ENCODE data around the gene ZG16.

ZG16 gene

DNA sequence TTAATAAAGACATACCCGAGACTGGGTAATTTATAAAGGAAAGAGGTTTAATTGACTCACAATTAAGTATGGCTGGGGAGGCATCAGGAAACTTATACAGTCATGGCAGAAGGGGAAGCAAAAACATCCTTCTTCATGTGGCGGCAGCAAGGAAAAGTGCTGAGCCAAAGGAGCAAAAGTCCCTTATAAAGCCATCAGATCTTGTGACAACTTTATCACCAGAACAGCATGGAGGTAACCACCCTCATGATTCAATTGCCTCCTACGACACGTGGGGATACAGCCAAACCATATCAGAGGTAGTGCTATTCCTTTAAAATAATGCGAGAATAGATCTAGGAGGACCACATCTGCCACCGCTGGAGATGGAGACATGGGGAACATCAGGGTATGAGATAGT is 41.3 kb upstream of the ZG16 start:
- TF ChIP-seq TAF1 (IDR thresholded peaks at IDR 0.05; ENCODE audit: low read depth), result no peak
- TF ChIP-seq EP300 (IDR thresholded peaks at IDR 0.05; ENCODE audit: borderline replicate concordance), result no peak
- TF ChIP-seq FOXM1 (IDR thresholded peaks at IDR 0.05; ENCODE audit: borderline replicate concordance, low read depth), result no peak

DNA sequence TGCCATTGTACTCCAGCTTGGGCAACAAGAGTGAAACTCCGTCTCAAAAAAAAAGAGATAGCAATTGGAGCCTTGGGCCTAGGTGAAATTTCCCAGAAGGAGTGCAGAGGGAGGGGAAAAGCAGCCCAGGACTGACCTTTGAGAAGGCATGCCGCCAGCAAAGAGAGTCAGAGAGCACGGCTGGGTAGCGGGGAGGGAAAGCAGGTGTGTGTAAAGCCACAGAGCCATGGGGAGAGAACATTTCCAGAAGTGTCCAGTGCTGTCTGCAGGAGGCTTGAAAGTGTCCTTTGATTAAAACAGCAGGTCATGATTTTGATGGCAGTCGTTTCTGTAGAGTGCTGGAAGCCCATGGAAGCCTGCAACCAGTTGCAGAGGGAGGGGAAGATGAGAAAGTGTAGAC is 40.3 kb upstream of the ZG16 start:
- TF ChIP-seq RAD21 (IDR thresholded peaks at IDR 0.05; ENCODE audit: low read depth) (no peak), NFIC (IDR thresholded peaks at IDR 0.05) (no peak), ZBTB7A (IDR thresholded peaks at IDR 0.05; ENCODE audit: low read depth) (no peak), TCF12 (IDR thresholded peaks at IDR 0.05; ENCODE audit: low read depth) (no peak), CEBPB (IDR thresholded peaks at IDR 0.05) (no peak), EP300 (IDR thresholded peaks at IDR 0.05; ENCODE audit: borderline replicate concordance) (no peak), CREB1 (IDR thresholded peaks at IDR 0.05; ENCODE audit: low read depth) (no peak), YY1 (IDR thresholded peaks at IDR 0.05; ENCODE audit: low read depth) (no peak), EGR1 (IDR thresholded peaks at IDR 0.05) (no peak), TEAD4 (IDR thresholded peaks at IDR 0.05) (no peak)
- TF ChIP-seq, protein P1, sequence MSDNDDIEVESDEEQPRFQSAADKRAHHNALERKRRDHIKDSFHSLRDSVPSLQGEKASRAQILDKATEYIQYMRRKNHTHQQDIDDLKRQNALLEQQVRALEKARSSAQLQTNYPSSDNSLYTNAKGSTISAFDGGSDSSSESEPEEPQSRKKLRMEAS (IDR thresholded peaks at IDR 0.05), result no peak
- TF ChIP-seq, protein P2, sequence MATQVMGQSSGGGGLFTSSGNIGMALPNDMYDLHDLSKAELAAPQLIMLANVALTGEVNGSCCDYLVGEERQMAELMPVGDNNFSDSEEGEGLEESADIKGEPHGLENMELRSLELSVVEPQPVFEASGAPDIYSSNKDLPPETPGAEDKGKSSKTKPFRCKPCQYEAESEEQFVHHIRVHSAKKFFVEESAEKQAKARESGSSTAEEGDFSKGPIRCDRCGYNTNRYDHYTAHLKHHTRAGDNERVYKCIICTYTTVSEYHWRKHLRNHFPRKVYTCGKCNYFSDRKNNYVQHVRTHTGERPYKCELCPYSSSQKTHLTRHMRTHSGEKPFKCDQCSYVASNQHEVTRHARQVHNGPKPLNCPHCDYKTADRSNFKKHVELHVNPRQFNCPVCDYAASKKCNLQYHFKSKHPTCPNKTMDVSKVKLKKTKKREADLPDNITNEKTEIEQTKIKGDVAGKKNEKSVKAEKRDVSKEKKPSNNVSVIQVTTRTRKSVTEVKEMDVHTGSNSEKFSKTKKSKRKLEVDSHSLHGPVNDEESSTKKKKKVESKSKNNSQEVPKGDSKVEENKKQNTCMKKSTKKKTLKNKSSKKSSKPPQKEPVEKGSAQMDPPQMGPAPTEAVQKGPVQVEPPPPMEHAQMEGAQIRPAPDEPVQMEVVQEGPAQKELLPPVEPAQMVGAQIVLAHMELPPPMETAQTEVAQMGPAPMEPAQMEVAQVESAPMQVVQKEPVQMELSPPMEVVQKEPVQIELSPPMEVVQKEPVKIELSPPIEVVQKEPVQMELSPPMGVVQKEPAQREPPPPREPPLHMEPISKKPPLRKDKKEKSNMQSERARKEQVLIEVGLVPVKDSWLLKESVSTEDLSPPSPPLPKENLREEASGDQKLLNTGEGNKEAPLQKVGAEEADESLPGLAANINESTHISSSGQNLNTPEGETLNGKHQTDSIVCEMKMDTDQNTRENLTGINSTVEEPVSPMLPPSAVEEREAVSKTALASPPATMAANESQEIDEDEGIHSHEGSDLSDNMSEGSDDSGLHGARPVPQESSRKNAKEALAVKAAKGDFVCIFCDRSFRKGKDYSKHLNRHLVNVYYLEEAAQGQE (IDR thresholded peaks at IDR 0.05; ENCODE audit: low read depth), result no peak
- TF ChIP-seq, protein P3, sequence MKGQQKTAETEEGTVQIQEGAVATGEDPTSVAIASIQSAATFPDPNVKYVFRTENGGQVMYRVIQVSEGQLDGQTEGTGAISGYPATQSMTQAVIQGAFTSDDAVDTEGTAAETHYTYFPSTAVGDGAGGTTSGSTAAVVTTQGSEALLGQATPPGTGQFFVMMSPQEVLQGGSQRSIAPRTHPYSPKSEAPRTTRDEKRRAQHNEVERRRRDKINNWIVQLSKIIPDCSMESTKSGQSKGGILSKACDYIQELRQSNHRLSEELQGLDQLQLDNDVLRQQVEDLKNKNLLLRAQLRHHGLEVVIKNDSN (IDR thresholded peaks at IDR 0.05), result no peak

DNA sequence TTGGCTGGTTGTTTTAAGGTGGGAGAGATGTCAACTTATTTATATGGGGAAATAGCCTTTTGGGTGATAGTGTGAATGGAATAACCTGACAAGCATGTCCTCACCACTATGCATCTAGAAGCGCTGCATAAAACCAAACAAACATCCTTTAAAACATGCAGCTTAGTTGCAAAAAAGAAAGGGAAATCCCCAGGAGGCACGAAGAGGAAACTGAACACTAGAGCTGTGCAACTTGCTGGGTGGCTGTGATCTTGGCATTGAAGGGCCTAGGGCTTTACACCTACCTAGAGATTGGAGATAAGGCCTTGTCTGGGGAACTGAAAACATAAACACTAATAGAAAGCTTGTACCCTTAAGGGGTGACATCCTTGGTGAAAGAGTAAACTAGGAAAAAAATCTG is 39.5 kb upstream of the ZG16 start:
- TF ChIP-seq TEAD4 (IDR thresholded peaks at IDR 0.05) (no peak), TCF12 (IDR thresholded peaks at IDR 0.05; ENCODE audit: low read depth) (no peak), EGR1 (IDR thresholded peaks at IDR 0.05) (no peak), ZBTB7A (IDR thresholded peaks at IDR 0.05; ENCODE audit: low read depth) (no peak), CEBPB (IDR thresholded peaks at IDR 0.05) (no peak), FOXM1 (IDR thresholded peaks at IDR 0.05; ENCODE audit: borderline replicate concordance, low read depth) (no peak), EP300 (IDR thresholded peaks at IDR 0.05; ENCODE audit: borderline replicate concordance) (no peak), YY1 (IDR thresholded peaks at IDR 0.05; ENCODE audit: low read depth) (no peak), TAF1 (IDR thresholded peaks at IDR 0.05; ENCODE audit: low read depth) (no peak), NFIC (IDR thresholded peaks at IDR 0.05) (no peak), CREB1 (IDR thresholded peaks at IDR 0.05; ENCODE audit: low read depth) (no peak), RAD21 (IDR thresholded peaks at IDR 0.05; ENCODE audit: low read depth) (no peak)
- TF ChIP-seq, protein P2 (IDR thresholded peaks at IDR 0.05; ENCODE audit: low read depth), result no peak
- TF ChIP-seq, protein P3 (IDR thresholded peaks at IDR 0.05), result no peak
- TF ChIP-seq, protein P1 (IDR thresholded peaks at IDR 0.05), result no peak

DNA sequence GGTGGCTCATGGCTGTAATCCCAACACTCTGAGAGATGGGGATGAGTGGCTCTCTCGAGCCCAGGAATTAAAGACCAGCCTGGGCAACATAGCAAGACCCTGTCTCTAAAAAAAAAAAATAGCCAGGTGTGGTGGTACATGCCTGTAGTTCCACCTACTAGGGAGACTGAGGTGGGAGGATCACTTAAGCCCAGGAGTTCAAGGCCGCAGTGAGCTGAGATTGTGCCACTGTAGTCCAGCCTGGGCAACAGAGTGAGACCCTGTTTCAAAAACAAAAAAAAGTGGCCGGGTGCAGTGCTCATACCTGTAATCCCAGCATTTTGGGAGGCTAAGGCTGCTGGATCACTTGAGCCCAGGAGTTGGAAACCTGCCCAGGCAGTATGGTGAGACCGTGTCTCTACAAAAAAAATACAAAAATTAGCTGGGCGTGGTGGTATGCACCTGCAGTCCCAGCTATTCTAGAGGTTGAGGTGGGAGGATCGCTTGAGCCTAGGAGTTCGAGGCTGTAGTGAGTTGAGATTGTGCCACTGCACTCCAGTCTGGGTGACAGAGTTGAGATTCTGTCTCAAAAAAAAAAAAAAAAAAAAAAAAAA is 35.3 kb upstream of the ZG16 start:
- TF ChIP-seq TAF1 (IDR thresholded peaks at IDR 0.05; ENCODE audit: low read depth) (no peak), CREB1 (IDR thresholded peaks at IDR 0.05; ENCODE audit: low read depth) (no peak), NFIC (IDR thresholded peaks at IDR 0.05) (no peak), TEAD4 (IDR thresholded peaks at IDR 0.05) (no peak), EGR1 (IDR thresholded peaks at IDR 0.05) (no peak), TCF12 (IDR thresholded peaks at IDR 0.05; ENCODE audit: low read depth) (no peak), CEBPB (IDR thresholded peaks at IDR 0.05) (no peak), EP300 (IDR thresholded peaks at IDR 0.05; ENCODE audit: borderline replicate concordance) (no peak), RAD21 (IDR thresholded peaks at IDR 0.05; ENCODE audit: low read depth) (no peak), FOXM1 (IDR thresholded peaks at IDR 0.05; ENCODE audit: borderline replicate concordance, low read depth) (no peak), ZBTB7A (IDR thresholded peaks at IDR 0.05; ENCODE audit: low read depth) (no peak), YY1 (IDR thresholded peaks at IDR 0.05; ENCODE audit: low read depth) (no peak)
- TF ChIP-seq, protein P1 (IDR thresholded peaks at IDR 0.05), result no peak
- TF ChIP-seq, protein P3 (IDR thresholded peaks at IDR 0.05), result no peak
- TF ChIP-seq, protein P2 (IDR thresholded peaks at IDR 0.05; ENCODE audit: low read depth), result no peak
